Measurements from ENCODE around the gene FBXO42. TPM values are rescaled to one million over a fixed set of nuclear protein-coding genes. Genes with fewer than 3 reads are reported as not detected.
"Not testable (repeated sequence)": the region's sequence is repeated elsewhere in the genome, so short reads cannot be mapped to it uniquely, and the experiment has no call there.

Gene FBXO42
- total RNA-seq, 3 donors from 2014 or later, result 20.3 to 28.5 (median 26.7) TPM

DNA sequence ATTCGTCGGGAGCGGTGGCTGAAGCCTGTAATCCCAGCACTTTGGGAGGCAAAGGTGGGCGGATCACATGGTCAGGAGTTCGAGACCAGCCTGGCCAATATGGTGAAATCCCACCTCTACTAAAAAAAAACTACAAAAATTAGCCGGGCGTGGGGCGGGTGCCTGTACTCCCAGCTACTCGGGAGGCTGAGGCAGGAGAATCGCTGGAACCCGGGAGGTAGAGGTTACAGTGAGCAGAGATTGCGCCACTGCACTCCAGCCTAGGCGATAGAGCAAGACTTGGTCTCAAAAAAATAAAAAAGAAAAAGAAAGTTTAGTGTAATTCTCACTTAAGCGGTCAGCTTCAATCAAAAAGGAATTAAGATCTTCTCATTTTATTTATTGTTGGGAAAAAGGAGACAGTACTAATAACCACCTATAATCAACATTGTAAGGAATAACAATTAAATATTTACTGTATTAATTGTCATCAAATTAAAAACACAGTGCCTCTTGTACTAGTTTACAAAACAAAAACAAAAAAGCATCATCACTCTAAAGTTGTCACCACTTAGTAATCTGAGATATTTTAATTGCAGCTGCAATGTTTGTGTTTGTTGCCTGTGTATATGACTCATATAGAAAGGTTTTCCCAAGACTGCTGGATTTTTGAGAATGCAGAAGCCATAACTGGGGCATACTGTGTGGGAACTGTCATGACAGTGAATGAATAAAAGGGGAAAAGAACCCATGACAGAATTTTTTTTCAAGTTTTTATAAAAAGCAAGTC lies 3.7 kb downstream of the FBXO42 start:
- Histone ChIP-seq H3K27me3 (no peaks in the 10 kb centered on the region), H3K9me3 (no peaks in the 10 kb centered on the region), H3K4me1 (peaks cover 3 to 5% of the 10 kb centered on the region in 2 donors), H3K27ac (no peak overlapping the region), H3K4me3 (no peak overlapping the region), H3K36me3 (no peaks in the 10 kb centered on the region)
- intact Hi-C loops (cut with DNase I; ENCODE audit: low total_unique reads), result no loop called here
- TF ChIP-seq POLR2AphosphoS5 (IDR thresholded peaks at IDR 0.05), result no peak
- TF ChIP-seq, protein P1, sequence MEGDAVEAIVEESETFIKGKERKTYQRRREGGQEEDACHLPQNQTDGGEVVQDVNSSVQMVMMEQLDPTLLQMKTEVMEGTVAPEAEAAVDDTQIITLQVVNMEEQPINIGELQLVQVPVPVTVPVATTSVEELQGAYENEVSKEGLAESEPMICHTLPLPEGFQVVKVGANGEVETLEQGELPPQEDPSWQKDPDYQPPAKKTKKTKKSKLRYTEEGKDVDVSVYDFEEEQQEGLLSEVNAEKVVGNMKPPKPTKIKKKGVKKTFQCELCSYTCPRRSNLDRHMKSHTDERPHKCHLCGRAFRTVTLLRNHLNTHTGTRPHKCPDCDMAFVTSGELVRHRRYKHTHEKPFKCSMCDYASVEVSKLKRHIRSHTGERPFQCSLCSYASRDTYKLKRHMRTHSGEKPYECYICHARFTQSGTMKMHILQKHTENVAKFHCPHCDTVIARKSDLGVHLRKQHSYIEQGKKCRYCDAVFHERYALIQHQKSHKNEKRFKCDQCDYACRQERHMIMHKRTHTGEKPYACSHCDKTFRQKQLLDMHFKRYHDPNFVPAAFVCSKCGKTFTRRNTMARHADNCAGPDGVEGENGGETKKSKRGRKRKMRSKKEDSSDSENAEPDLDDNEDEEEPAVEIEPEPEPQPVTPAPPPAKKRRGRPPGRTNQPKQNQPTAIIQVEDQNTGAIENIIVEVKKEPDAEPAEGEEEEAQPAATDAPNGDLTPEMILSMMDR (IDR thresholded peaks at IDR 0.05), result no peak
- TF ChIP-seq POLR2A (IDR thresholded peaks at IDR 0.05), result no peak
- no peak for DNase-seq (ENCODE audit: low spot score in 2 of 2)

DNA sequence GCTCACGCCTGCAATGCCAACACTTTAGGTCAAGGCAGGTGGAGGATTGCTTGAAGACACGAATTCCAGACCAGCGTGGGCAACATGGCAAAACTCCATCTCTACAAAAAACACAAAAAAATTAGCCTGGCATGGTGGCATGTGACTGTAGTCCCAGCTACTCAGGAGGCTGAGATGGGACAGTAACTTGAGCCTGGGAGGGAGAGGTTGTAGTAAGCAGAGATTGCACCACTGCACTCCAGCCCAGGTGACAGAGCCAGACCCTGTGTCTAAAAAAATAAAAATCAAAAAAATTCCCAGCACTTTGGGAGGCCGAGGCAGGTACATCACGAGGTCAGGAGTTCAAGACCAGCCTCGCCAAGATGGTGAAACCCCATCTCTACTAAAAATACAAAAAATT lies 9.0 kb downstream of the FBXO42 start:
- DNase-seq (ENCODE audit: low spot score in 2 of 2); H3K9me3 ChIP-seq; H3K27me3 ChIP-seq; H3K4me1 ChIP-seq; H3K27ac ChIP-seq; H3K4me3 ChIP-seq; intact Hi-C loops (cut with DNase I; ENCODE audit: low total_unique reads); H3K36me3 ChIP-seq: not testable (repeated sequence)

DNA sequence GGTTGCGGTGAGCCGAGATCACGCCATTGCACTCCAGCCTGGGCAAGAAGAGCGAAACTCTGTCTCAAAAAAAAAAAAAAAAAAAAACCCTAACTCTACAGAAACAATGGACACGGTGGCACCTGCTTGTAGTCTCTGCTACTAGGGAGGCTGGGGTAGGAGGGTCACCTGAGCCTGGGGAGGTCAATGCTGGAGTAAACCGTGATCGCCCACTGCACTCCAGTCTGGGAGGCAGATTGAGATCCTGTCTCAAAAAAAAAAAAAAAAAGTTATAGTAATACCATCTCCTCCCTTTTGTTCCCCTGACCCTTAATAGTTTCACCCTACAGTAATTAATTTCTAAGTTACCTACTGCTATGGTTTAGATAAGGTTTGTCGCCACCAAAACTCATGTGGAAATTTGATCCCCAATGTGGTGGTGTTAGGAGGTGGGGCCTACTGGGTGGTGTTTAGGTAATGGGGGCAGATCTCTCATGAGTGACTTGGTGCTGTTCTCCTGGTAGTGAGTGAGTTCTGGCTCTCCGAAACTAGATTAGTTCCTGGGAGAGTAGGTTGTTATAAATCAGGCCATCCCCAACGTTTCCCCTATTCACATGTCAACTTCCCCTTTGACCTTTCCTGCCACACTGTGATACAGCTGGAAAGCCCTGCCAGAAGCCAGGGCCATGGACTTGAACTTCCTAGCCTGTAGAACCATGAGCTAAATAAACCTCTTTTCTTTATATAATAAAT lies 9.8 kb downstream of the FBXO42 start:
- Histone ChIP-seq H3K9me3 (no peaks in the 10 kb centered on the region), H3K4me1 (no peaks in the 10 kb centered on the region), H3K27ac (no peak overlapping the region), H3K27me3 (no peaks in the 10 kb centered on the region), H3K4me3 (no peak overlapping the region), H3K36me3 (no peaks in the 10 kb centered on the region)
- intact Hi-C loops (cut with DNase I; ENCODE audit: low total_unique reads), result no loop called here
- TF ChIP-seq POLR2AphosphoS5 (IDR thresholded peaks at IDR 0.05) (no peak), POLR2A (IDR thresholded peaks at IDR 0.05) (no peak)
- TF ChIP-seq, protein P1 (IDR thresholded peaks at IDR 0.05), result no peak
- no peak for DNase-seq (ENCODE audit: low spot score in 2 of 2)

DNA sequence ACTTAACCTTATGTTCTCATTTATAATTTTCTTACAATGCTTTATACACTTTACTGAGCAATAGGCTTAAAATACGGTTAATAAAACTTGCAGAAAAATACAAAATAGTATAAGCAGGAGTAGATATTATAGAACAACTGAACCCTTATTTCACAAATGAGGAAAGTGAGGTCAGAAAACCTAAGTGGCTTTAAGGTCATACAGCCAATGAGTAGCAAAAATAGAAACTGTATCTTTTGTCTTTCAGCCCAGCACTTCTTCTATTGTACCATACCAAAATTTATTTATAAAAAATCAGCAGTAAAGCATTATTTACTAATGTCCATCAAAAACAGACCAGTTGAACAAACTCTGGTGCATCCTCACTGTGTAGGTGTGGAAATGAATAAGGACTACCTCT lies 11.6 kb downstream of the FBXO42 start:
- Histone ChIP-seq H3K27me3 (no peaks in the 10 kb centered on the region), H3K27ac (no peak overlapping the region), H3K9me3 (no peaks in the 10 kb centered on the region), H3K36me3 (no peaks in the 10 kb centered on the region), H3K4me1 (no peaks in the 10 kb centered on the region), H3K4me3 (no peak overlapping the region)
- TF ChIP-seq, protein P1 (IDR thresholded peaks at IDR 0.05), result no peak
- TF ChIP-seq POLR2A (IDR thresholded peaks at IDR 0.05), result no peak
- no peak for TF ChIP-seq POLR2AphosphoS5 (IDR thresholded peaks at IDR 0.05)
- no peak for DNase-seq (ENCODE audit: low spot score in 2 of 2)
- intact Hi-C loops (cut with DNase I; ENCODE audit: low total_unique reads), result no loop called here

DNA sequence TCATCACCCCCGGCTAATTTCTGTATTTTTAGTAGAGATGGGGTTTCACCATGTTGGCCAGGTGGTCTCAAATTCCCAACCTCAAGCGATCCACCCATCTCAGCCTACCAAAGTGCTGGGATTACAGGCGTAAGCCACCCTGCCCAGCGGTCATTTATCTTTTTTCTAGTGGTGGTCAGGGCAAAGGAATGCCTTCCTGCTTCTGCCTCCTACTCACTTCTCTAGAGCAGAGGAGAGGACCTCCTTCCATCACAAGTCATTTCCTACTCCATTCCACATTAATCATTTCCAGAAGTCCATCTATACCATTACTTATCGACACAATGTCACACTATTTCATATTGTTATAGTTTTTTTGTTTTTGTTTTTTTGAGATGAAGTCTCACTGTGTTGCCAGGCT lies 13.3 kb downstream of the FBXO42 start:
- no peak overlapping the region for H3K27ac ChIP-seq
- H3K4me3 ChIP-seq, result no peak overlapping the region
- no peaks in the 10 kb centered on the region for H3K27me3 ChIP-seq
- DNase-seq (ENCODE audit: low spot score in 2 of 2), result no peak
- no peaks in the 10 kb centered on the region for H3K9me3 ChIP-seq
- intact Hi-C loops (cut with DNase I; ENCODE audit: low total_unique reads), result no loop called here
- TF ChIP-seq POLR2A (IDR thresholded peaks at IDR 0.05) (no peak), POLR2AphosphoS5 (IDR thresholded peaks at IDR 0.05) (no peak)
- TF ChIP-seq, protein P1 (IDR thresholded peaks at IDR 0.05), result no peak
- H3K36me3 ChIP-seq, result no peaks in the 10 kb centered on the region
- no peaks in the 10 kb centered on the region for H3K4me1 ChIP-seq

Data from breast epithelium (tissue), 4 donors.